OCI-LY1 (cell line): ENCODE data around the gene PDE6D.

ENCODE experiments used
- H2AFZ ChIP-seq: fragments of 200-600 bp; sonication (generic), shearing (Covaris generic); 2 replicates; pipeline ENCODE4 v1.6.0; 2014; ENCODE audit warnings: antibody characterized with exemption, mild to moderate bottlenecking, low read length
- H3F3A ChIP-seq: fragments of 200-600 bp; sonication (generic), shearing (Covaris generic); 2 replicates; pipeline ENCODE4 v1.6.0; 2014; ENCODE audit warnings: mild to moderate bottlenecking, antibody characterized with exemption, low read length, moderate library complexity; ENCODE audit not compliant: insufficient read depth
- H3K27ac ChIP-seq: fragments of 200-600 bp; sonication (generic); 2 replicates; pipeline ENCODE4 v1.5.1; 2014; ENCODE audit warnings: low read length, mixed run types, mild to moderate bottlenecking, low read depth; ENCODE audit not compliant: poor library complexity, severe bottlenecking
- H3K27me3 ChIP-seq: fragments of 200-600 bp; sonication (generic); 2 replicates; pipeline ENCODE4 v1.6.0; 2014; ENCODE audit warnings: antibody characterized with exemption, mild to moderate bottlenecking, low read length, moderate library complexity; ENCODE audit not compliant: insufficient read depth
- H3K36me3 ChIP-seq: fragments of 200-600 bp; sonication (generic); 2 replicates; pipeline ENCODE4 v1.6.1; 2014; ENCODE audit warnings: mild to moderate bottlenecking, antibody characterized with exemption, low read length, moderate library complexity, mixed read lengths; ENCODE audit not compliant: insufficient read depth
- H3K4me1 ChIP-seq: fragments of 200-600 bp; sonication (generic); 2 replicates; pipeline ENCODE4 v1.5.1; 2014; ENCODE audit warnings: mild to moderate bottlenecking, low read length, moderate library complexity; ENCODE audit not compliant: insufficient read depth, severe bottlenecking
- H3K4me2 ChIP-seq: fragments of 200-600 bp; sonication (generic), shearing (Covaris generic); 2 replicates; pipeline ENCODE4 v1.6.1; 2014; ENCODE audit warnings: low read length
- H3K4me3 ChIP-seq: fragments of 200-600 bp; sonication (generic); 2 replicates; pipeline ENCODE4 v1.5.1; 2014; ENCODE audit warnings: low read length, low read depth, mild to moderate bottlenecking, mixed read lengths; ENCODE audit not compliant: poor library complexity, severe bottlenecking
- H3K79me2 ChIP-seq: fragments of 200-600 bp; shearing (Covaris generic); 2 replicates; pipeline ENCODE4 v1.6.1; 2016; ENCODE audit warnings: mixed run types, low read length, mixed read lengths; ENCODE audit not compliant: insufficient read depth
- H3K9ac ChIP-seq: fragments of 200-600 bp; sonication (generic), shearing (Covaris generic); 2 replicates; pipeline ENCODE4 v1.6.1; 2014; ENCODE audit warnings: mild to moderate bottlenecking, low read length, mixed read lengths
- H3K9me2 ChIP-seq: fragments of 200-600 bp; sonication (generic), shearing (Covaris generic); 2 replicates; pipeline ENCODE4 v1.6.1; 2014; ENCODE audit warnings: low read depth, mild to moderate bottlenecking, low read length, mixed read lengths
- H3K9me3 ChIP-seq: fragments of 200-600 bp; shearing (Covaris generic); 2 replicates; pipeline ENCODE4 v1.6.1; 2014; ENCODE audit warnings: low read length, mixed read lengths
- H4K20me1 ChIP-seq: fragments of 200-600 bp; sonication (generic), shearing (Covaris generic); 2 replicates; pipeline ENCODE4 v1.6.0; 2016; ENCODE audit warnings: mild to moderate bottlenecking, low read length; ENCODE audit not compliant: insufficient read depth
- EZH2 ChIP-seq: fragments of 200-600 bp; sonication (generic), shearing (Covaris generic); IDR thresholded peaks from 2 replicates; pipeline ENCODE4 v1.8.0; 2017; ENCODE audit warnings: borderline replicate concordance, mixed run types, mild to moderate bottlenecking, antibody characterized with exemption, low read length, moderate library complexity, mixed read lengths
- TF ChIP-seq, protein P1 (sequence below): fragments of 200-600 bp; sonication (generic), shearing (Covaris generic); IDR thresholded peaks from 2 replicates; pipeline ENCODE4 v1.5.1; 2017; ENCODE audit warnings: mild to moderate bottlenecking, antibody characterized with exemption, low read length, moderate library complexity, mixed read lengths

Gene PDE6D

DNA sequence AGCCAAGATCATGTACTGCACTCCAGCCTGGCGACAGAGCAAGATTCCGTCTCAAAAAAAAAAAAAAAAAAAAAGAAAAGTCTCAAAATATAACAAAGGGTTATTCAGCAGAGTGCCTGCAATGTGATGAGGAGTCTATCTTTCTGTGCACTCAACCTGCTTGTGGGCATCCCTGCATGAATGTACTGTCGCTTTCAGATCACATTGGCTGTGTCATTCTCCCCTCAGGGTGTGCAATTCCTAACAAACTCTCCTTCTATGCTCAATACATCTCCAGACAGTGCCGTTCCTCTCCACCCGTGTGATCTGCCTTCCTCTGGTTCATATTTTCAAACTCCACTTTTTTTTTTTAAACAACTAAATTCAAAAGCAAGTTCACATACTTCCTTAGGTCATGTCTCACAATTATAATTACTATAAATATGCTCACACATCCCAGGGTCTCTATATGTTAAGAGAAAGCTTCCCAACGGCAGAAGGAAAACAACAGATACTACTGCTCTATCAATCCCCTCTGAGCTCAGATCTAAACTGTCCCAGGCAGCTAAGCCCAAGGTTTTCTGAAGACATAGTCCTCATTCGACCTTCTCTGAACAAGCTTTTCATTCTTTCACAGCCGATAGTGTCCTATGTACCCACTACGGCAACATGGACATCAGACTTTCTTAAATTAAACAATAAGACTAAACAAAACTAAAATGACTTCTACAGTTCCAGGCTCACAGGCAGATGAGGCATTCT is 37.5 kb downstream of the PDE6D start:
- no peak overlapping the region for H2AFZ ChIP-seq
- TF ChIP-seq EZH2: no peak
- TF ChIP-seq, protein P1, sequence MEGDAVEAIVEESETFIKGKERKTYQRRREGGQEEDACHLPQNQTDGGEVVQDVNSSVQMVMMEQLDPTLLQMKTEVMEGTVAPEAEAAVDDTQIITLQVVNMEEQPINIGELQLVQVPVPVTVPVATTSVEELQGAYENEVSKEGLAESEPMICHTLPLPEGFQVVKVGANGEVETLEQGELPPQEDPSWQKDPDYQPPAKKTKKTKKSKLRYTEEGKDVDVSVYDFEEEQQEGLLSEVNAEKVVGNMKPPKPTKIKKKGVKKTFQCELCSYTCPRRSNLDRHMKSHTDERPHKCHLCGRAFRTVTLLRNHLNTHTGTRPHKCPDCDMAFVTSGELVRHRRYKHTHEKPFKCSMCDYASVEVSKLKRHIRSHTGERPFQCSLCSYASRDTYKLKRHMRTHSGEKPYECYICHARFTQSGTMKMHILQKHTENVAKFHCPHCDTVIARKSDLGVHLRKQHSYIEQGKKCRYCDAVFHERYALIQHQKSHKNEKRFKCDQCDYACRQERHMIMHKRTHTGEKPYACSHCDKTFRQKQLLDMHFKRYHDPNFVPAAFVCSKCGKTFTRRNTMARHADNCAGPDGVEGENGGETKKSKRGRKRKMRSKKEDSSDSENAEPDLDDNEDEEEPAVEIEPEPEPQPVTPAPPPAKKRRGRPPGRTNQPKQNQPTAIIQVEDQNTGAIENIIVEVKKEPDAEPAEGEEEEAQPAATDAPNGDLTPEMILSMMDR: no peak
- no peaks in the 10 kb centered on the region for H3K79me2 ChIP-seq
- no peaks in the 10 kb centered on the region for H3K36me3 ChIP-seq
- no peaks in the 10 kb centered on the region for H3K9me3 ChIP-seq
- no peak overlapping the region for H3K4me3 ChIP-seq
- H3K27ac ChIP-seq: no peak overlapping the region
- no peaks in the 10 kb centered on the region for H4K20me1 ChIP-seq
- H3K9ac ChIP-seq: no peak overlapping the region
- H3F3A ChIP-seq: no peaks in the 10 kb centered on the region
- no peaks in the 10 kb centered on the region for H3K27me3 ChIP-seq
- no peaks in the 10 kb centered on the region for H3K9me2 ChIP-seq
- H3K4me1 ChIP-seq: no peaks in the 10 kb centered on the region
- no peak overlapping the region for H3K4me2 ChIP-seq

DNA sequence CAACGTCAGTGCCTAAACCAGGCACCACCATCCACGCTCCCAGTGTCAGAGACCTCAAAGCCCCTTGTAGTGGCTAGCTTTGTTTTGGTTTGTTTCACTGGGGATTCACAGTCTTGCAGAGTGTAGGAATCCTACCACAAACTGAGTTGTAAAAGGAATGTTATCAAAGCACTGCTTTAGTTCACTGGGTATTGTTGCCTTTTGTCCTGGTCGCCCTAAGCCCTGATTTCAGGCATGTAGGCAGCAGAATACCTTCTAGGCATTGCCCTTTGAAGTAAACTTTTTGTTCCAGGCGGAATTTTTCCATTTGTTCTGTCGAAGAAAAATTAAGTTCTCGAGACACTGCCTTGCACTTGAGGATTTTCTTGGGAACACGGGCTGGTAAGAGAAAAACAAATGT is 43.3 kb downstream of the PDE6D start:
- Histone ChIP-seq H3K79me2 (no peaks in the 10 kb centered on the region), H3K4me3 (no peak overlapping the region), H3K4me2 (no peak overlapping the region), H3K27ac (no peak overlapping the region), H3K36me3 (no peaks in the 10 kb centered on the region), H3K9ac (no peak overlapping the region), H3K27me3 (no peaks in the 10 kb centered on the region), H4K20me1 (no peaks in the 10 kb centered on the region), H3F3A (no peaks in the 10 kb centered on the region), H3K9me2 (no peaks in the 10 kb centered on the region), H3K4me1 (no peaks in the 10 kb centered on the region), H2AFZ (no peak overlapping the region), H3K9me3 (no peaks in the 10 kb centered on the region)
- TF ChIP-seq, protein P1: no peak
- TF ChIP-seq EZH2: no peak

DNA sequence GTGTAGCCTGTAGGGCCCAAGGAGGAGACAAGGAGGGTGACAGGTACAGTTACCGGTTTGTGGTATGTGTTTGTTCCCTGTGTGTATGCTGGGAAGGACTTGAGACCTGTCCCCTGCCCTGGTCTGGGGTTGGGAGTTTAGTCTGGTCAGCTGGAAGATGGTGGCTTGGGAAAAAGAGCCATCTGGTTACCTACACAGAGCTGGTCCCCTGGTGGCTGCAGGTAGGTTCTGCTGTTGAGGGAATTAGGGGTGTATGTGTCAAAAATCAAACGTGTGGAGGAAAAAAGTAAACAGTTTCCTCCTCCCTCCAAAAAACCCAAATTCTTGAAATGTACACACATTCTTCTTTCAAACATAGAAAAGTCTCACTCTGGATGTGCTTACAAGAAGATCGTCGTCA is 48.5 kb downstream of the PDE6D start:
- Histone ChIP-seq H2AFZ (no peak overlapping the region), H3K9me2 (no peaks in the 10 kb centered on the region), H3K9me3 (no peaks in the 10 kb centered on the region), H3K27me3 (no peaks in the 10 kb centered on the region), H3K36me3 (no peaks in the 10 kb centered on the region), H3K4me3 (no peak overlapping the region), H3K4me1 (no peaks in the 10 kb centered on the region), H3F3A (no peaks in the 10 kb centered on the region), H4K20me1 (no peaks in the 10 kb centered on the region), H3K4me2 (no peak overlapping the region), H3K79me2 (no peaks in the 10 kb centered on the region), H3K9ac (no peak overlapping the region), H3K27ac (no peak overlapping the region)
- no peak for TF ChIP-seq EZH2
- TF ChIP-seq, protein P1: no peak
